HPDE6-E6E7 (cell line): Measurements from ENCODE around the gene CARD14.

Experiments
- DNase-seq: peaks from one replicate; pipeline ENCODE4 v3.0.0; 2011; ENCODE audit warnings: missing footprints; ENCODE audit errors: extremely low spot score

CARD14 gene

DNA sequence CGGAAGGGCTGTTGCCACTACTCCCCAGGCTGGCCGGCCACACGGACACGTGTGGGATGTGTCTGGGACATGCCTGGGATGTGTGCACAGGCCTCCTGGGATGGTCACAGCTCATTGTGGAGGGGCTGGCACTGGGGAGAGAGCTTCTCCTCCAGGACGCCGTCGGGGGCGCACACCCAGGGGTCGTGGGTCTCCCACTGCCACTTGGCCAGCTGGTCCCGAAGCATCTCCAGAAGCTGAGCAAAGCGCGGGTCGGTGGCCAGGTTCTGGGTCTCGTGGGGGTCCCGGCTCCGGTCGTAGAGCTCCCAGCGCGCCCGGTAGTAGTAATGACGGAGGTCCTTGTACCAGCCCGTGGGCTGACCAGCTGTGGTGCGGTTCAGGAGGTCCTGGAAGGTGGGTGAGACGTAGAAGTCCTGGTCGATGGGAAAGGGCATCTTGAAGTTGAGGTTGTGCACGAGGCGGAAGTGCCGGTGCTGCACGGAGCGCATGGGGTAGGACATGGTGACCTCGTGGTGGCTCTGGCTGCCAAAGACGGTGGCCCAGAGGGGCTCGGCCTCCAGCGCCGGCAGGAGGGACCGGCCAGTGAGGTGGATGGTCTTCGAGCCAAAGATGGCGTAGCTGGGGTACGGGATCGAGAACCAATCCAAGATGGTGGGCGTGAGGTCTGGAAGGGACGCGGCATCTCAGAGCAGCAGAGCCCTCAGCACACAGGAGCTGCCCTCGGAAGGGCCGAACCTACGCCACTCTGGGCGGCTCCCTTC lies 40.7 kb downstream of the CARD14 start:
- no peak for DNase-seq

GRCh38 chr17:80212109-80212508 lies 42.3 kb downstream of the CARD14 start:
- no peak for DNase-seq

GRCh38 chr17:80212511-80212910 lies 42.7 kb downstream of the CARD14 start:
- no peak for DNase-seq

DNA sequence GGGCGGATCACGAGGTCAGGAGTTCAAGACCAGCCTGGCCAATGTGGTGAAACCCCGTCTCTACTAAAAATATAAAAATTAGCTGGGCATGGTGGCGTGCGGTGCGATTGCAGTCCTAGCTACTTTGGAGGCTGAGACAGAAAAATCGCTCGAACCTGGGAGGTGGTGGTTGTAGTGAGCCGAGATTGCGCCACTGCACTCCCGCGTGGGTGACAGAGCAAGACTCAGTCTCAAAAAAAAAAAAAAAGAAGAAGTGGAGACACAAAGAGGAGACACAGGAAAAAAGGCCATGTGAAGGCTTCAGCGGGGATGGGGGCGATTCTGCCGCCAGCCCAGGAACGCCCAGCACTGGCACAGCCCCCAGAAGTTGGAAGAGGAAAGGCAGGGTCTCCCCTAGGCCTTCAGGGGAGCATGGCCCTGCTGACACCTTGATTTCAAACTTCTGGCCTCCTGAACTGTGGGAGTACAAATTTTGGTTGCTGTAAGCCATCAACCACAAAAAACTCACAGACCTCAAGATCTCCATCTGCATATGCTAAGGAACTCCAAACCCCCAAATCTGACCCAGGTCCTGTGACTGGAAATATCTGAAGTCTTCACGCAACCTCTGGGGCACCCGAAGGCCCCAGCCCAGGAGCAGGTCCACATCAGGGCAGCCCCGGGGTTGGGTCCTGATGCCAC lies 43.3 kb downstream of the CARD14 start:
- DNase-seq, result no peak

DNA sequence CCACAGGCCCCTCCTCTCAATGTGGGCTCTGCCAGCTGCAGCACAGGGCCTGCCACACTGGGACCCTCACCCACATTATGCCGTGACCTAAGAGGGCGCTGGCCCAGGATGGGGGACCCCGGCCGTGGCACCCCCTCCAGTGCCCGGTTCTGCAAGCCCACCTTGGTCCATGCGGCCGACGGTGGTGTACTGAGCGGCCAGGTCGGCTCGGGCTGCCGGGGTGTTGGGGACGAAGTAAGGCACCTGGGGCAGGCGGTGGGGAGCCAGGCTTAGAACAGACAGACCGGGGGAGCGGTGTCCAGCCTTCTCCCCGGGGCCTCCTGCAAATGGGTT lies 43.8 kb downstream of the CARD14 start:
- DNase-seq, result no peak

DNA sequence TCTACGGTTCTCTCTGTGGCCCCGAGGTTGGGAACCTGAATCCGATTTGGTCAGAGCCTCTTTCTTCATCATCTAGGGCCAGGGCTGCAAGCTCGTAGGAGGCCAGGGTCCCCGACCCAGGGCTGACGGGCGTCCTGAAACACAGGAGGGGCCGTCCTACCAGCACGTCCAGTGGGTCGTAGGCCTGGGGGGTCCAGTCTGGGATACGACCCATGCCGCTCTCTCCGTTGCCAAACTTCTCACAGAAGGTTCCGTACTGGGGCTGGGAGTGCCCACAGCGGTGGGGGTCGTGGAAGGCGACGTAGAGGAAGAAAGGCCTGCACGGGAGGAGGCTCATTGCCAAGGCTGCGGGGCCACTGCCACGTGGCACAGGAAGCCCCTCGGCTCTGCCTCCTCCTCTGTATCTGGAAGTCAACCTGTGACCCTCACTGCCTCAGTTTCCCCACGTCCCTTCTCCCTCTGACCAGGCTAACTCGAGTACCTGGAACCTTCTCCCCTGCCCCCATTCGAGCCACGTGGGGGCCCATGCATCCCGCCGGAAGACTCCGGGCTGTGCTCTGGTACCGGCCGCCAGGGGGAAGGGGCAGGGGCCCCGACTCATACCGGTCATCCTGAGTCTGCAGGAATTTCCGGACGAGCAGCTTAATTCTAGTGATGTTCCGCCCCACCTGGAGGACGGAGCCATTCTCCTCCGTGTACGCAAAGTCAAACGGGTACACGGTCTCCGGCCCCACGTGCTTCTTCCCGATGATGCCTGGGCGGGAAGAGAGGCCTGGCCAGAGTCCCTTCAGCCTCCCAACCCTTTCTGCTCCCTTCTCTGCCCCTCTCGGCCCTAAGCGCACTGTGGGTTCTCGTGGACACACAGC lies 44.4 kb downstream of the CARD14 start:
- DNase-seq, result no peak

- DNase-seq, result no peak
Measured at GRCh38 chr17:80214878-80215210, 45.0 kb downstream of the CARD14 start.

DNA sequence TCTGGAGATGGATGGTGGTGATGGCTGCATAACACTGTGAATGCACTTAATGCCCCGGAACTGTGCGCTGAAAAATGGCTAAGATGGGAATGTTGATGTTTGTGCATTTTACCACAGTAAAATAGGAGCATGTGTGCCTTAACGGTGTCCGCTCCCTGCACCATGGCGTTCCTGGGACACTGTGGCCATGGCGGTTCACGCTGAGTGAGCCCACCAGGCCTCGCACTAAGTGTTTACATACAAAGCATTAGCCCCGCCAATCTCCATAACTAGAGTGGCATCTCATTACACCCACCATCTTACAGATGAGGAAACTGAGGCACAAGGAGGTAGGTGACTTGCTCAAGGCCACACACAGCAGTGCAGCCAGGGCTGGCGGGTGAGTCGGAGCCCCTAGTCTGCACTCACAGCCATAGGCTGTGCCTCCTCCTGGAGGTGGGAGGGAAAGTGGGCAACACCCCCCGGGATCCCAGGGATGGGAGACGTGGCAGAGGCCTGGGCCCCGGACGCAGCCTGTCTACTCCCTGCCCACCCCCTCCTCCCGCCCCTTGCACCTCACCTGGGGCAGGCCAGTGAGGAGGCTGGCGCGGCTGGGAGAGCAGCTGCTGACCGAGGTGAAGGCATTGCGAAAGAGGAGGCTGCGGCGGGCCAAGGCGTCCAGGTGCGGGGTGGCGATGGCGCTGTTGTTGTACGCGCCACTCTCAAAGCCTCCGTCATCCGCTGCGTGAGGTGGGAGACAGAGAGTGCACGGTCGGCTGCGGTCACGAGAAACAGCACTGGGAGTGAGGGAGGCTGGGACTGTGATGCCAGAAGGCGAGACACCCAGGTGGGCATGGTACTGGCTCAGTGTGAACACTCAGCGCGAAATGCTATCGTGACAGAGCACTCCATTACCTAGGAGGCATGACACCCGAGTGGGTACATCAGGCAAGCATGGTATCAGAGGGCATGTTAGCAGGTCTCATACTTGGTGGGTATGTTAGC lies 46.9 kb downstream of the CARD14 start:
- DNase-seq, result no peak

DNA sequence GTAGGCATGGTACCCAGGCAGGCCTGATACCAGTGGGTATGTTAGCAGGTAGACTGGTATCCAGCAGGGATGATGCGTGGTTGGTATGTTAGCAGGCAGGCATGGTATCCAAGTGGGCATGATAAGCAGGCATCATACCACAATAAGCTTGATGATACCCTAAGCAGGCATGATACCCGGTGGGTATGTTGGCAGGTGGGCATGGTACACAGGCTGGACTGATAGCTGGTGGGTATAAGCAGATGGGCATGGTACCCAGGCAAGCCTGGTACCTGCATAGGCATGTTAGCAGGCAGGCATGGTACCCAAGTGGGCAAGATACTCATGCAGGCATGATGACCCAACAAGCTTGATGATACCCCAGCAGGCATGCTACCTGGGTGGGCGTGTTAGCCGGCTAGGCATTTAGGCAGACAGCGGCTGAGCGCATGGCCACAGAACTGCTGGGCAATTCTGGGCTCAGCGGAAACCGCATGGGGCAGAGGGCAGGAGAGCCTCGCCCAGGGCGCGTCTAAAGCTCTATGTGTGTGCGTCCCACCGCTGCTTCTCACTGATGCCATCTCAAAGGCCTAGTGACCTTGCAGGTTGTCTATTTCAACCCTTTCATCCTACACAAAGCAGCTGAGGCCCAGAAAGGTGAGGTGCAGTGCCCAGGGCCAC lies 48.0 kb downstream of the CARD14 start:
- DNase-seq, result no peak

GRCh38 chr17:80218391-80218790 lies 48.6 kb downstream of the CARD14 start:
- DNase-seq, result no peak

DNA sequence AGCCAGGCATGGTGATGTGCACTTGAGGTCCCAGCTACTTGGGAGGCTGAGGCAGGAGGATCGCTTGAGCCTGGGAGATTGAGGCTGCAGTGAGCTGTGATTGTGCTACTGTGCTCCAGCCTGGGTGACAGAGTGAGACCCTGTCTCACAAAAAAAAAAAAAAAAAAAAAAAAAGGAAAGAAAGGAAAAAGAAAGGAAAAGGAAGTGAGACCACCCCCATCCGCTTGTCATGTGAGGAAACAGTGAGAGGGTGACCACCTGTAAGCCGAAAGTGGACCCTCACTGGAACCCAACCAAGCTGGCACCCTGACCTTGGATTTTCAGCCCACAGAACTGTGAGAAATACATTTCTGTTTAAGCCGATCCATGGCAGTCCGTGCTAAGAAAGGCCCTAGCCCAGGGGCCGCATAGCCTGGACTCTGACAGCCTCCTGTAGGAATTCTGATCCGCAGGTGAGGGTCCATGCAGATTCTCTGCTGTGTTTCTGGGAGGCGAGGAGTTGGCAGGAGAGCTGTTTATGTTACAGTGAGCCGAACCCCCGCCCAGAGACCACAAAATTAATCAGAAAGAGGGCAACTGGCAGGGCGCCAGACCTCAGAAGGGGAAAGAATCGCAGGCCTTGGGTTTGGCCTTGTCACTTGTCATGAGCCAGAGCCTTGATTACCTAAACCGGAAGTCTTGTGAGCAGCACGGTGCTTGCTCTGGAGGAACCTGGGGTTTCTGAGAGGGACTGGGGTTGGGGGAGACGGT lies 49.4 kb downstream of the CARD14 start:
- no peak for DNase-seq

- DNase-seq, result no peak
Measured at GRCh38 chr17:80219763-80220053, 49.9 kb downstream of the CARD14 start.

- peak; percentile 84 for DNase-seq
Measured at GRCh38 chr17:80220054-80220735, 50.4 kb downstream of the CARD14 start, which contains the start of the genes SGSH and SLC26A11. SGSH (minus strand) TSS chr17:80220333; CDS start chr17:80220313, 20 bp downstream. SLC26A11 (plus strand) TSS chr17:80220427; CDS start chr17:80221561, 1,134 bp downstream.

DNA sequence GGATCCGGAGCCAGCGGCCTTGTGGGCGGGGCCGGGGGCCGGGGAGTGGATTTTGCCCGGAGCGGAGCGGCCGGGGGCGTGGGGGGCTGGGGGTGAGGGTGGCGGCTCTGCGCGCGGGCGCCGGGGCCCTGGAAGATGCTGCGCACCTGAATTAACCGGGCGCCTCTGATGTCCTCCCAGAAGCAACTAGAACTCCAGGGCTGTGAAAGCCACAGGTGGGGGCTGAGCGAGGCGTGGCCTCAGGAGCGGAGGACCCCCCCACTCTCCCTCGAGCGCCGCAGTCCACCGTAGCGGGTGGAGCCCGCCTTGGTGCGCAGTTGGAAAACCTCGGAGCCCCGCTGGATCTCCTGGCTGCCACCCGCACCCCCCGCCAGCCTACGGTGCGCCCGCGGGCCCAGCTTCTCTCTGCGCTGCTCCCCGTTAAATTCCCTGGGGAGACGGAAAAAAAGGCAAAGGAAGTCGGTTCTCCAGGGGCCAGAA lies 50.9 kb downstream of the CARD14 start:
- no peak for DNase-seq

DNA sequence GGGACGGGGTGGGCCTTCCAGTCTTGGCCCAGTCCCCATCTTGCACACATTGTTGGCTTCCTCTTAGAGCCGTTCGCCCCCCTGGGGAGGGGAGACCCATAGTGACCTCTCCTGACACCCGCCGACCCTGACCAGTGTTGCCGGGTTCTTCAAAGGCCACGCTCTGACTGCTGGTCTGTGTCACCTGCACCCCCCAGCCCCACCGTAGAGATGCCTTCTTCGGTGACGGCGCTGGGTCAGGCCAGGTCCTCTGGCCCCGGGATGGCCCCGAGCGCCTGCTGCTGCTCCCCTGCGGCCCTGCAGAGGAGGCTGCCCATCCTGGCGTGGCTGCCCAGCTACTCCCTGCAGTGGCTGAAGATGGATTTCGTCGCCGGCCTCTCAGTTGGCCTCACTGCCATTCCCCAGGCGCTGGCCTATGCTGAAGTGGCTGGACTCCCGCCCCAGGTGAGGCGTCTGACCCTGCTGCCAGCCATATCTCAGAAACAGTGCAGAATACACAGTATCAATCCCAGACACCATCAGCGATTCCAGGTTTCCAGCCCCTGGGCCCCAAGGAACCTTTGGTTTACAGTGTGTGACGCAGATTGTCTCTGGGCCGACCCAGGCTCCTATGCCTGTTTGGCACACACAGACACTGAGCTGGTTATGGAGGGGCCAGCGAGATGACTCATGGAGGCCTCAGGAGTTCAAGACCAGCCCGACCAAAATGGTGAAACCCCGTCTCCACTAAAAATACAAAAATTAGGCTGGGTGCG lies 51.7 kb downstream of the CARD14 start:
- DNase-seq, result no peak

- DNase-seq, result no peak
Measured at GRCh38 chr17:80222376-80223141, 52.7 kb downstream of the CARD14 start.

DNA sequence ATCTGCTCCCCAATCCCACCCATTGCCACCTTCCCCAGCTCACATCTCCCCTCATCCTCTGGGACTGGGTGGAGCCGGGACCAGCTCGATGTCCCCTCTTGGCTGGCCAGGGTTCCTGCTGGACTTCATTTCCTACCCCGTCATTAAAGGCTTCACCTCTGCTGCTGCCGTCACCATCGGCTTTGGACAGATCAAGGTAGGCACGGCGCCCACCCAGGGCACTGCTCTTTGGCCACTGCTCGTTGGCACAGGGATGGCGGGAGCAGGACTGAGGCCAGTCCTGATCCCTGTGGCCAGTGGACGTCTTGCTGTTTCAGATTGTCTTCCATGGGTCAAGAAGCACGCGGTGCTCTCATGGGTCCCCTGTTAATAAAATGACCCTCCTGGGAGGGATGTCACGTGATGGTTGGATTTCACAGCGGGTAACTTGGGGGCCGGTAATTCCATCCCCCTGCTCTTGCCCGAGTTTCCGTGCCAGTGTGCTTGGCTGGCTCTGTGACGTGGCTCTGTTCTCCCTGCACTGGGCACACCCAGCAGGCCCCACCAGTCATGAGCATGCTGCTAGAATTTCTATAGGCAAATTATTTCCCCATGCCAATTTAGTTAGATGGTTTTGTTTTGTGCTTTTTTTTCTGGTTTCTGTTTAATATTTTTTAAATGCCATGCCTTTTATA lies 53.4 kb downstream of the CARD14 start:
- DNase-seq, result no peak
